K562 (cell line): ENCODE results near the gene ATP6V0C. TPM values are rescaled to one million over a fixed set of nuclear protein-coding genes. Genes with fewer than 3 reads are reported as not detected.

ENCODE experiments used
- CEBPB ChIP-seq: fragments of 450-650 bp; IDR thresholded peaks from 2 replicates; pipeline ENCODE4 v1.6.1; 2016; ENCODE audit warnings: missing genetic modification characterization, missing compliant biosample characterization
- CHD2 ChIP-seq: IDR thresholded peaks from 2 replicates; pipeline ENCODE4 v1.6.1; 2011; ENCODE audit warnings: low read depth, low read length
- ESRRA ChIP-seq: fragments of 450-650 bp; IDR thresholded peaks from 2 replicates; pipeline ENCODE4 v1.6.1; 2014; ENCODE audit warnings: low read depth, mild to moderate bottlenecking, moderate library complexity, borderline replicate concordance
- GABPB2 ChIP-seq: fragments of 250-450 bp; sonication (Bioruptor Pico); conservative IDR thresholded peaks from 2 replicates; pipeline ENCODE4 v1.5.1; 2021; ENCODE audit warnings: mild to moderate bottlenecking
- IFI16 ChIP-seq: fragments of 250-450 bp; sonication (Bioruptor Pico); IDR thresholded peaks from 2 replicates; pipeline ENCODE4 v2.1.2; 2022; ENCODE audit warnings: mild to moderate bottlenecking, inconsistent platforms
- MEF2A ChIP-seq: IDR thresholded peaks from 2 replicates; pipeline ENCODE4 v1.6.1; 2011; ENCODE audit warnings: low read depth, mild to moderate bottlenecking, low read length, moderate library complexity; ENCODE audit not compliant: control insufficient read depth
- MTF1 ChIP-seq: fragments of 250-450 bp; sonication (Bioruptor Pico); IDR thresholded peaks from 2 replicates; pipeline ENCODE4 v1.9.0; 2021; ENCODE audit warnings: moderate library complexity, mild to moderate bottlenecking, inconsistent platforms, borderline replicate concordance
- MYBL2 ChIP-seq, 2 experiments: fragments of 450-650 bp in 1 of 2; sonication (generic) in 1 of 2; formaldehyde crosslinking in 1 of 2; IDR thresholded peaks; 2 replicates each; pipeline versions ENCODE4 v1.6.1 to v1.8.1; 2017 to 2022; ENCODE audit warnings: borderline replicate concordance in 1 of 2, inconsistent platforms in 1 of 2, low read depth in 1 of 2, mild to moderate bottlenecking in 1 of 2, missing genetic modification reagents in 1 of 2, moderate library complexity in 1 of 2
- NBN ChIP-seq: fragments of 450-650 bp; IDR thresholded peaks from 2 replicates; pipeline ENCODE4 v1.6.1; 2016; ENCODE audit warnings: low read depth, mild to moderate bottlenecking
- NCOA1 ChIP-seq: fragments of 450-650 bp; IDR thresholded peaks from 2 replicates; pipeline ENCODE4 v1.6.1; 2016; ENCODE audit warnings: low read depth
- NFE2 ChIP-seq: IDR thresholded peaks from 2 replicates; pipeline ENCODE4 v1.6.1; 2014; ENCODE audit warnings: antibody characterized with exemption, low read depth
- PTRF ChIP-seq: fragments of 450-650 bp; IDR thresholded peaks from 2 replicates; pipeline ENCODE4 v1.6.1; 2016; ENCODE audit warnings: mild to moderate bottlenecking, missing genetic modification characterization, missing compliant biosample characterization
- SMAD2 ChIP-seq: fragments of 150-350 bp; IDR thresholded peaks from 2 replicates; pipeline ENCODE4 v1.6.1; 2014; ENCODE audit warnings: low read depth, mild to moderate bottlenecking, low read length
- U2AF1 ChIP-seq: fragments of 200-400 bp; formaldehyde crosslinking; optimal IDR thresholded peaks from 2 replicates; pipeline ENCODE3; 2017; ENCODE audit warnings: mild to moderate bottlenecking, low read depth, low read length, moderate library complexity
- ZC3H11A ChIP-seq: IDR thresholded peaks from 2 replicates; pipeline ENCODE4 v1.6.1; 2012; ENCODE audit warnings: low read depth, low read length, improper control_type of control experiment
- ZNF184 ChIP-seq: sonication (generic); formaldehyde crosslinking; IDR thresholded peaks from 2 replicates; pipeline ENCODE4 v1.5.0; 2020; ENCODE audit warnings: missing genetic modification reagents
- ZNF217 ChIP-seq: sonication (generic); formaldehyde crosslinking; IDR thresholded peaks from 2 replicates; pipeline ENCODE4 v1.8.0; 2022; ENCODE audit warnings: mild to moderate bottlenecking, missing genetic modification reagents
- ZNF316 ChIP-seq: fragments of 450-650 bp; IDR thresholded peaks from 2 replicates; pipeline ENCODE4 v1.6.1; 2016
- ZNF561 ChIP-seq: fragments of 450-650 bp; formaldehyde crosslinking; conservative IDR thresholded peaks from 2 replicates; pipeline ENCODE4 v1.4.0; 2020; ENCODE audit warnings: mild to moderate bottlenecking, moderate library complexity
- ZNF57 ChIP-seq: fragments of 450-650 bp; formaldehyde crosslinking; IDR thresholded peaks from 2 replicates; pipeline ENCODE4 v1.4.0; 2020; ENCODE audit warnings: mild to moderate bottlenecking, moderate library complexity
- ZNF699 ChIP-seq: fragments of 250-450 bp; sonication (Bioruptor Pico); IDR thresholded peaks from 2 replicates; pipeline ENCODE4 v1.8.0; 2021; ENCODE audit warnings: mild to moderate bottlenecking, moderate library complexity; ENCODE audit not compliant: insufficient replicate concordance
- polyA plus RNA-seq, 8 experiments: library from polyadenylated mRNA; depleted of rRNA in 4 of 8; stranded (reverse) in 5 of 8; unstranded in 3 of 8; fragments of >200 nt; fragmentation: Nextera tagmentation in 2 of 8; fragmentation: Illumina TruSeq in 1 of 8; extraction: Ambion mirVana in 2 of 8; extraction: Trizol in 1 of 8; gene quantifications; 2 replicates each; pipeline versions ENCODE4 v1.2.1 to v1.2.3, GENCODE V29; 2011 to 2014; ENCODE audit warnings: inconsistent platforms in 1 of 8, missing spikeins in 1 of 8
- total RNA-seq, 7 experiments: library from RNA; depleted of rRNA in 6 of 7; stranded (reverse); fragments of >200 nt in 6 of 7; fragmentation: Illumina TruSeq in 2 of 7; extraction: Trizol in 2 of 7; gene quantifications; 2 replicates each; pipeline versions ENCODE4 v1.2.1 to v1.2.3, GENCODE V29; 2011 to 2021; ENCODE audit warnings: low replicate concordance in 1 of 7
- TF ChIP-seq, protein P1 (sequence below): sonication (generic); formaldehyde crosslinking; IDR thresholded peaks from 2 replicates; pipeline ENCODE4 v1.8.0; 2022; ENCODE audit warnings: missing genetic modification reagents, mild to moderate bottlenecking, moderate library complexity, borderline replicate concordance
- TF ChIP-seq, protein P2 (sequence below): fragments of 450-650 bp; IDR thresholded peaks from 2 replicates; pipeline ENCODE4 v1.7.0; 2016; ENCODE audit warnings: borderline replicate concordance
- TF ChIP-seq, protein P3 (sequence below): fragments of 250-450 bp; sonication (Bioruptor Pico); IDR thresholded peaks from 2 replicates; pipeline ENCODE4 v1.4.0; 2020; ENCODE audit warnings: borderline replicate concordance
- TF ChIP-seq, protein P4 (sequence below): fragments of 450-650 bp; formaldehyde crosslinking; IDR thresholded peaks from 2 replicates; pipeline ENCODE4 v1.4.0; 2022; ENCODE audit warnings: missing genetic modification characterization

The ATP6V0C gene
- total and polyA plus RNA-seq, 9 of the 15 experiments (the other 6 are each of a cell fraction or from before 2014, with no cell fraction given), result 2.9 to 228 (median 22.7) TPM

DNA sequence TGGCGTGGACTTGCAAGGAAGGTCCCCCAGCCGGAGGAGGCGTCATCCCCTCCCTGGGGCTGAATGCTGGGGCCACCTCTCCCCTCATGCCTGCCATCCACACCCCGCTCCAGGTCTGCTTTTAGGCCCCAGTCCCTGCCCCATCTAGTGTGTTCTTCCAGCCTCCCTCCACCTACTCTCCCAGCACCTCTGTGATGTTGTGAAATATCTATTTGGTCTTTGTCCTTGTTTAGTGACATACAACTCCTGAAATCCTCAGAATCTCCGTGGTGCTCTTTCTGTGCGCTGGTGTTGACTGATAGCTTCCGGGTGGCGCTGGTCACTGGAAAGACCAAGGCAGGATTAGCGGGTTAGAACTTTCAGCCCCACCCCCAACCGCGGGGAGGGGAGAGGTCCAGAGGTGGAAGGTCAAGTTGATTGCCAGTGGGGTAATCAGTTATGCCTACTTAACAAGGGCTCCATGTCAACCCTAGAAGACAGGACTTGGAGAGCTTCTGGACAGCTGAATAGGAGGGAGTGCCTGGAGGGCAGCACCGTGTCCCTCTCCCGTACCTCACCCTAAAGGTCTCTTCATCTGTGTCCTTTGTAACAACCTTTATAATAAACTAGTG, 28.7 kb upstream of the ATP6V0C start (continued):
- TF ChIP-seq MTF1 (no peak), NBN (no peak), ZNF699 (CRISPR knock-in tag) (no peak), CHD2 (no peak), ZNF561 (CRISPR knock-in tag) (no peak), IFI16 (CRISPR knock-in tag) (no peak), NFE2 (no peak), ZNF184 (CRISPR knock-in tag) (no peak), ZNF316 (no peak), ZC3H11A (no peak), U2AF1 (no peak), PTRF (no peak), CEBPB (tag) (peak; percentile 91), ZNF57 (CRISPR knock-in tag) (no peak), ZNF217 (CRISPR knock-in tag) (no peak), MEF2A (no peak), ESRRA (0 out of 2 replicates have a peak, but pooled peaks have one; percentile 23), NCOA1 (no peak), GABPB2 (no peak), SMAD2 (no peak), MYBL2 (IDR thresholded peaks at IDR 0.05; ENCODE audit: low read depth) (no peak), MYBL2 (CRISPR knock-in tag; IDR thresholded peaks at IDR 0.05; ENCODE audit: borderline replicate concordance) (no peak)
- TF ChIP-seq, protein P1, sequence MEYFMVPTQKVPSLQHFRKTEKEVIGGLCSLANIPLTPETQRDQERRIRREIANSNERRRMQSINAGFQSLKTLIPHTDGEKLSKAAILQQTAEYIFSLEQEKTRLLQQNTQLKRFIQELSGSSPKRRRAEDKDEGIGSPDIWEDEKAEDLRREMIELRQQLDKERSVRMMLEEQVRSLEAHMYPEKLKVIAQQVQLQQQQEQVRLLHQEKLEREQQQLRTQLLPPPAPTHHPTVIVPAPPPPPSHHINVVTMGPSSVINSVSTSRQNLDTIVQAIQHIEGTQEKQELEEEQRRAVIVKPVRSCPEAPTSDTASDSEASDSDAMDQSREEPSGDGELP (CRISPR knock-in tag), result no peak
- TF ChIP-seq, protein P2, sequence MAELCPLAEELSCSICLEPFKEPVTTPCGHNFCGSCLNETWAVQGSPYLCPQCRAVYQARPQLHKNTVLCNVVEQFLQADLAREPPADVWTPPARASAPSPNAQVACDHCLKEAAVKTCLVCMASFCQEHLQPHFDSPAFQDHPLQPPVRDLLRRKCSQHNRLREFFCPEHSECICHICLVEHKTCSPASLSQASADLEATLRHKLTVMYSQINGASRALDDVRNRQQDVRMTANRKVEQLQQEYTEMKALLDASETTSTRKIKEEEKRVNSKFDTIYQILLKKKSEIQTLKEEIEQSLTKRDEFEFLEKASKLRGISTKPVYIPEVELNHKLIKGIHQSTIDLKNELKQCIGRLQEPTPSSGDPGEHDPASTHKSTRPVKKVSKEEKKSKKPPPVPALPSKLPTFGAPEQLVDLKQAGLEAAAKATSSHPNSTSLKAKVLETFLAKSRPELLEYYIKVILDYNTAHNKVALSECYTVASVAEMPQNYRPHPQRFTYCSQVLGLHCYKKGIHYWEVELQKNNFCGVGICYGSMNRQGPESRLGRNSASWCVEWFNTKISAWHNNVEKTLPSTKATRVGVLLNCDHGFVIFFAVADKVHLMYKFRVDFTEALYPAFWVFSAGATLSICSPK, result no peak
- TF ChIP-seq, protein P3, sequence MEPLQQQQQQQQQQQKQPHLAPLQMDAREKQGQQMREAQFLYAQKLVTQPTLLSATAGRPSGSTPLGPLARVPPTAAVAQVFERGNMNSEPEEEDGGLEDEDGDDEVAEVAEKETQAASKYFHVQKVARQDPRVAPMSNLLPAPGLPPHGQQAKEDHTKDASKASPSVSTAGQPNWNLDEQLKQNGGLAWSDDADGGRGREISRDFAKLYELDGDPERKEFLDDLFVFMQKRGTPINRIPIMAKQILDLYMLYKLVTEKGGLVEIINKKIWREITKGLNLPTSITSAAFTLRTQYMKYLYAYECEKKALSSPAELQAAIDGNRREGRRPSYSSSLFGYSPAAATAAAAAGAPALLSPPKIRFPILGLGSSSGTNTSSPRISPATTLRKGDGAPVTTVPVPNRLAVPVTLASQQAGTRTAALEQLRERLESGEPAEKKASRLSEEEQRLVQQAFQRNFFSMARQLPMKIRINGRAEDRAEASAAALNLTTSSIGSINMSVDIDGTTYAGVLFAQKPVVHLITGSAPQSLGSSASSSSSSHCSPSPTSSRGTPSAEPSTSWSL (CRISPR knock-in tag), result no peak
- TF ChIP-seq, protein P4, sequence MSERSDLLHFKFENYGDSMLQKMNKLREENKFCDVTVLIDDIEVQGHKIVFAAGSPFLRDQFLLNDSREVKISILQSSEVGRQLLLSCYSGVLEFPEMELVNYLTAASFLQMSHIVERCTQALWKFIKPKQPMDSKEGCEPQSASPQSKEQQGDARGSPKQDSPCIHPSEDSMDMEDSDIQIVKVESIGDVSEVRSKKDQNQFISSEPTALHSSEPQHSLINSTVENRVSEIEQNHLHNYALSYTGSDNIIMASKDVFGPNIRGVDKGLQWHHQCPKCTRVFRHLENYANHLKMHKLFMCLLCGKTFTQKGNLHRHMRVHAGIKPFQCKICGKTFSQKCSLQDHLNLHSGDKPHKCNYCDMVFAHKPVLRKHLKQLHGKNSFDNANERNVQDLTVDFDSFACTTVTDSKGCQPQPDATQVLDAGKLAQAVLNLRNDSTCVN (CRISPR knock-in tag), result no peak
